IPS-15b (cell line): ENCODE data around the gene GMDS.

Source experiments
- H3K27me3 ChIP-seq: one replicate; pipeline ENCODE4 v1.6.1; 2013; ENCODE audit warnings: low read length; ENCODE audit not compliant: control insufficient read depth, insufficient read depth
- H3K36me3 ChIP-seq: one replicate; pipeline ENCODE4 v1.6.1; 2013; ENCODE audit warnings: low read length; ENCODE audit not compliant: control insufficient read depth, insufficient read depth
- H3K4me1 ChIP-seq: one replicate; pipeline ENCODE4 v1.6.1; 2013; ENCODE audit warnings: mild to moderate bottlenecking, low read length; ENCODE audit not compliant: control insufficient read depth, insufficient read depth
- H3K4me3 ChIP-seq: one replicate; pipeline ENCODE4 v1.5.1; 2013; ENCODE audit warnings: low read depth, low read length
- H3K9ac ChIP-seq: one replicate; pipeline ENCODE4 v1.6.1; 2013; ENCODE audit warnings: low read depth, mild to moderate bottlenecking, low read length
- H3K9me3 ChIP-seq: one replicate; pipeline ENCODE4 v1.6.1; 2013; ENCODE audit warnings: mild to moderate bottlenecking, low read length; ENCODE audit not compliant: control insufficient read depth, insufficient read depth

The GMDS gene

DNA sequence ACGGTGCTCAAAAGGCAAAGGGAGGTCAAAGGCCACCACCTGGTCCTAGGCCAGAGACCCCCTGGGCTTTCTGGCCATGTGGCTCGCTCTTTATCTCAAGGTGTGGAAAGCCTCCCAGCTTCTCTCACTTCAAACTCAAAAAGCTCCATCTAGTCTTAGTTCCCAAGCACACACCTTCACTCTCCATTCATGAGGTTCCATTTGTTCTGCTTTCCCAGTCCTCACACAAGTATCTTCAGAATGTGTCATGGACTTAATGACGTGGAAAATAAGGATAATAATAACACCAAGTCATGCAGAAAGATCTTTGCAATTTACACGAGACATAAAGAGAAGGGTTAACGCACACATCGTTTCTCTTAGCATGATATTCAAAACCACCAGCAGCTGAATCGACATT, 219.3 kb downstream of the GMDS start:
- Histone ChIP-seq H3K4me3 (no peak overlapping the region), H3K9ac (no peak overlapping the region), H3K4me1 (peaks cover 13% of the 10 kb centered on the region), H3K36me3 (no peaks in the 10 kb centered on the region), H3K9me3 (no peaks in the 10 kb centered on the region), H3K27me3 (no peaks in the 10 kb centered on the region)

DNA sequence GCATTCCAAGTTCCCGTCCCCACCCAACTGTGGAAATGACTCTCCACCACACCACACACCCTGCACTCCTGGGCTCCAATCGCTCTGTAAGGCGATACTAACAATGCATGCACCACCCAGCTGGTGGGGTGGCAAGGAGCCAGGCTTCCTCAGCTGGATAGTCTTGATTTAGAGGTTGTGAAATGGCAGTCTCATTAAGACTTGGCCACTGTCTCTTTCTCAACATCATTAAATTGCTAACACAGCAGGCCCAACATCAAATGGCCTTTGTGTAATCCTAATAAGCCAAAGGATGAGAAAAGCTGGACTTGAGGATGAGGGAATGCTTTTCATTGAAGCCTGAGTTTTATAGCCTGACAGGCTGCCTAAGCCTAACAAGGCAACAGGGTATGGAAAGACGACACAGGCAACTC, 223.7 kb downstream of the GMDS start:
- Histone ChIP-seq H3K27me3 (no peaks in the 10 kb centered on the region), H3K9ac (no peak overlapping the region), H3K9me3 (no peaks in the 10 kb centered on the region), H3K36me3 (no peaks in the 10 kb centered on the region), H3K4me1 (peaks cover 3% of the 10 kb centered on the region), H3K4me3 (no peak overlapping the region)

DNA sequence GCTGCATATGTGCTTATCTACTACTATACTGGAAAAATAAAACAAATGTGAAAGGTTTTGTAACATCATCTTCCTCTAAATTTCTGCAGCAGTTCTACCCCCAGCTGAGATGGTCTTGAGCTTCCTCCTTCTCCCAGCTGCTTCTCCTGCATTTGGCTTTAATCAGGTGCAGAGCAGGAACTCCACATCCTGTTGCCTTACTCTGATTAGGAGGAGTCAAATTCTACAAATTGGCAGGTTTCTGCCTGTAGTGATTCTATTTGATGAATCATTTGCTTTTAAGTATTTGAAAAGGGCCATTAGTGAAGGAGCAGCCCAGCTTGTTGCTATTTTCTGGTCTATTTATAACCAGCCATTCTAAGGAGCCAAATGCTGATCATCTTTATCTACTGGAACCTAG, 224.5 kb downstream of the GMDS start:
- no peak overlapping the region for H3K9ac ChIP-seq
- H3K4me1 ChIP-seq, result peaks cover 3% of the 10 kb centered on the region
- no peaks in the 10 kb centered on the region for H3K9me3 ChIP-seq
- no peaks in the 10 kb centered on the region for H3K36me3 ChIP-seq
- H3K4me3 ChIP-seq, result no peak overlapping the region
- no peaks in the 10 kb centered on the region for H3K27me3 ChIP-seq

DNA sequence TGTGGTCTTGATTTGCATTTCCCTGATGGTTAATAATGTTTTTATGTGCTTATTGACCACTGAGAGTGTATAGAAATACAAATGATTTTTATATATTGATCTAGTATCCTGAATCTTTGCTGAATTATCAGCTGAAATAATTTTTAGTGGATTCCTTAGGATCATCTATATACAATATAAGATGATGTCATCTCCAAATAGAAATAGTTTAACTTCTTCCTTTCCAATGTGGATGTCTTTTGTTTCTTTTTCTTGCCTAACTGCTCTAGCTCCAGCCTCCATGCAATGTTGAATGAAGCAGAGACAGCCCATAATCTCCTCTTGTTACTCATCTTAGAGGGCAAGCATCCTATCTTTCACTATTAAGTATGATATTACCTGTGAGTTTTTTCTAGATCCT, 226.4 kb downstream of the GMDS start:
- H3K4me1 ChIP-seq, result peaks cover 3% of the 10 kb centered on the region
- no peaks in the 10 kb centered on the region for H3K27me3 ChIP-seq
- no peak overlapping the region for H3K4me3 ChIP-seq
- H3K9me3 ChIP-seq, result no peaks in the 10 kb centered on the region
- no peaks in the 10 kb centered on the region for H3K36me3 ChIP-seq
- H3K9ac ChIP-seq, result no peak overlapping the region

DNA sequence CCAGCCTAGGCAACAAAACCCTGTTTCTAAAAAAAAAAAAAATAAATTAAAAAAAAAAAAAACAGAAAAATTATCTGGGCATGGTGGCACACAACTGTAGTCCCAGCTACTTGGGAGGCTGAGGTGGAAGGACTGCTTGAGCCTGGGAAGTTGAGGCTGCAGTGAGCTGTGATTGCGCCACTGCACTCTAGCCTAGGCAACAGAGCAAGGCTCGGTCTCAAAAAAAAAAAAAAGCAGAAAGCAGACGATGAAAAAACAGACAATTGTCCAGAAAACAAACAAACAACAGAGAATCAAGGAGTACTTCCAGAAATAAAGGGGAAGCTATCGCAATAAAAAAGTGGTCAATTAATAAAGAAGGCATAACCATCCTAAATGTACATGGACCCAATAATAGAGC, 229.4 kb downstream of the GMDS start:
- no peaks in the 10 kb centered on the region for H3K36me3 ChIP-seq
- H3K4me1 ChIP-seq, result no peaks in the 10 kb centered on the region
- H3K27me3 ChIP-seq, result no peaks in the 10 kb centered on the region
- H3K9me3 ChIP-seq, result no peaks in the 10 kb centered on the region
- H3K4me3 ChIP-seq, result no peak overlapping the region
- H3K9ac ChIP-seq, result no peak overlapping the region

DNA sequence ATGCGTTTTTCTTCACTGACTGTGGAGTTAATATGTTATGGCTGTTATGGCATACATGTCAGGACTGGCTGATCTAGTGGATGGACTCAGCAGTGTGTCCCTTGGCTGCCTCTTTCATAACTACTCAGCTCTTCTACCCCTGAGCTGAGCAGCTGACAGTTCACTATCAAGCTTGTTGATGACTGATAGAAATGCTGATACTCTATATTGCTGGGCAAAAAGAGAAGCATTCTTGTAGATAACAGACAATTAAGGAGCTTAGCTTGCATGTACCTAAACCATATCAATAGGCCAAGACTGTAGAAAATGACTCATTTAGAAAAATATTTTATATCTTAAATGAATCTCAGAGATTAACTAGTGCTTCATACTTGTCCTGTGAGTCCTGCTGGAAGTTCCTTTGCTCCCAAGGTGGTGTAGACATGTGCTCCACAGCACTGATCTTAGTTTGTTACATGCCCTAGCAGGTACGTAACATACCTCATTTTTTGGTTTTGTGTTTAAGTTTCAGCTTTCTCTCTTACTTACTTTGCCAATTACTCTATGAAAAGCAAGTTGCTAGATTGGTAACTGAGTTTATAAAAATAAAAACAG, 236.9 kb downstream of the GMDS start:
- H3K4me3 ChIP-seq, result no peak overlapping the region
- no peaks in the 10 kb centered on the region for H3K9me3 ChIP-seq
- no peaks in the 10 kb centered on the region for H3K4me1 ChIP-seq
- H3K36me3 ChIP-seq, result no peaks in the 10 kb centered on the region
- no peaks in the 10 kb centered on the region for H3K27me3 ChIP-seq
- no peak overlapping the region for H3K9ac ChIP-seq

DNA sequence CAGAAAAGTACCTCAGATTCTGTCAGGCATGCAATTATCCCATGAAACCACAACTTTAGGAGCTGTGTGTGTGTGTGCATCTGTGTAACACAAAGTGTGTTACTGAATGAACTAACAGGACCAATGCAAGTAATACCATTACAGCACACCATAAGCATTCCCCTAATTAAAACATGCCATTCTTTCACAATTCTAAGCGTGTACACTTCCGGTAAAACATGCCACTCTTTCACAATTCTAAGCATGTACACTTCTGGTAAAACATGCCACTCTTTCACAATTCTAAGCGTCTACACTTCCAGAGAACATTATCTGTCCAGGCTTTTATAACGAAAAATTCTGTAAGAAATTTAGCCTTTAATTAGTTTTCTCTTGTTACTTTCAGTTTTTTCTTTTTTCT, 238.2 kb downstream of the GMDS start:
- Histone ChIP-seq H3K27me3 (no peaks in the 10 kb centered on the region), H3K4me3 (no peak overlapping the region)

DNA sequence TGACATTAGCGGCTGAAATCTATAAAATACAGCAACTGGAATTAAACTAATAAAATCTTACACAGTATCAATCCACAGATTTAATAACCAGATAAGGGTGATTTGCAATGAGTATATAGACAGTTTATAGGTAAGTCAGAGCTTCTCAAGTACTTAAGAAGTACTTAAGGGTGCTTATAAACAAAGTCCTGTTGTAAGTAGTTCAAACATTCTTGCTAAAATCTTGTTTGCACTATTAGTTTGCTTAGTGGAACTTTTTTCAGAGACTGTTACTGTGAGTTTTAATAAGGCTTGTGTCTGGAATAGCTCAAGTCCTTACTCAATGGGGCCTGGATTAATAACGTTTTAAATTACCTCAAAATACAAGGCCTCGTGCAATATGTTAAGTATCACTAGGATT, 240.5 kb downstream of the GMDS start:
- no peaks in the 10 kb centered on the region for H3K4me1 ChIP-seq
- no peaks in the 10 kb centered on the region for H3K27me3 ChIP-seq
- no peaks in the 10 kb centered on the region for H3K9me3 ChIP-seq
- H3K9ac ChIP-seq, result no peak overlapping the region
- no peak overlapping the region for H3K4me3 ChIP-seq
- no peaks in the 10 kb centered on the region for H3K36me3 ChIP-seq

More for the DNA sequence above, 238.2 kb downstream of the GMDS start:
- Histone ChIP-seq H3K4me1 (no peaks in the 10 kb centered on the region), H3K9me3 (no peaks in the 10 kb centered on the region), H3K9ac (no peak overlapping the region), H3K36me3 (no peaks in the 10 kb centered on the region)

DNA sequence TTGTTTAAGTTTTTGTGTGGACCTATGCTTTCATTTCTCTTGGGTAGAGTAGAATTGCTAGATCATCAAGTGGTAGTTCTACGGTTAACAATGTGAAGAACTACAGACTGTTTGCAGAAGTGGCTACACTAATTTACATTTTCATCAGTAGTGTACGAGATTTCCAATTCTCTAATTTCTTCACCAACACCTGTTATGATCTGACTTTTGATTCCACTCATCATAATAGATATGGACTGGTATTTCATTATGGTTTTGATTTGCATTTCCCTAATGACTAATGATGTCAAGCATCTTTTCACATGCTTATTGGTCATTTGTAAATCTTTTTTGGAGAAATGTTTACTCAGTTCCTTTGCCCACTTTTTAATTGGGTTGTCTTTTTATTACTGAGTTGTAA, 244.4 kb downstream of the GMDS start:
- Histone ChIP-seq H3K4me3 (no peak overlapping the region), H3K36me3 (no peaks in the 10 kb centered on the region), H3K27me3 (no peaks in the 10 kb centered on the region), H3K4me1 (no peaks in the 10 kb centered on the region), H3K9ac (no peak overlapping the region), H3K9me3 (no peaks in the 10 kb centered on the region)

DNA sequence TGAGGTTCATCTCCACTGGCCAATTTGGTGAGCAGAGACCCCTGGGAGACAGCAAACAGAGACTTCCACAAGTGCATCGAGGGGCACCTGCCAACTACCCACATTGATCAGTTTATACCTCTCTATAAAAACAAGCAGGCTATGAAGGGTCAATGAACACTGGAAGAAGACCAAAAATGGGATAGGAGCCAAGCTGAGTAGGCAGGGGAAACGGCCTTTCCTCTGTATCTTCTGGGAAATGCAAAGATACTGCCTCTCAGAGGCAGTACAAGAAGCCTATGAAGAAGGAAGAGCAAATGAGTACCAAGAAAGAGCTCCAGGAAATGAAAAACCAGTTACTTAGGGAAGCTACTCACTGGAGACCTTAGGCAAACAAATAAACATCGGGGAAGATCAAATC, 247.7 kb downstream of the GMDS start:
- no peaks in the 10 kb centered on the region for H3K27me3 ChIP-seq
- no peaks in the 10 kb centered on the region for H3K4me1 ChIP-seq
- no peak overlapping the region for H3K4me3 ChIP-seq
- no peaks in the 10 kb centered on the region for H3K9me3 ChIP-seq
- no peaks in the 10 kb centered on the region for H3K36me3 ChIP-seq
- no peak overlapping the region for H3K9ac ChIP-seq

DNA sequence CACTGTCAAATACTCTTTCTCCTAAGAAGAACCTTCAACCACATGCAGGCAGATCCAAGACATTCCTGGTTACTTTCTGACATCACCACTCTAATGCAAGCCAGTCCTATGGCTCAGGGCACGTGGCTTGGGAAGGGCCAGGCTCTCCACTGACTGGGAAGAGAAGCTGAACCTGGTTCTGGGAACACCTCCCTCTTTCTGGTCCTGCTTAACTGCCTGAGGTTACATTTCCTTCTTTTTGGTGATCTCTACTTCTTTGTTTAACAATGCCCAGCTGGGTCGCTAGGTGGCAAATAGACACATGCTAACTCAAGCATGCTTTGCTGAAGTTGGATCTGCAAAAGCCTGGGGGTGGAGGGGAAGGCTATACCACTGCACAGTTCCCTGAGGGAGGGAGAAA, 249.8 kb downstream of the GMDS start:
- Histone ChIP-seq H3K9ac (no peak overlapping the region), H3K9me3 (no peaks in the 10 kb centered on the region), H3K36me3 (no peaks in the 10 kb centered on the region), H3K27me3 (no peaks in the 10 kb centered on the region), H3K4me1 (no peaks in the 10 kb centered on the region), H3K4me3 (no peak overlapping the region)

DNA sequence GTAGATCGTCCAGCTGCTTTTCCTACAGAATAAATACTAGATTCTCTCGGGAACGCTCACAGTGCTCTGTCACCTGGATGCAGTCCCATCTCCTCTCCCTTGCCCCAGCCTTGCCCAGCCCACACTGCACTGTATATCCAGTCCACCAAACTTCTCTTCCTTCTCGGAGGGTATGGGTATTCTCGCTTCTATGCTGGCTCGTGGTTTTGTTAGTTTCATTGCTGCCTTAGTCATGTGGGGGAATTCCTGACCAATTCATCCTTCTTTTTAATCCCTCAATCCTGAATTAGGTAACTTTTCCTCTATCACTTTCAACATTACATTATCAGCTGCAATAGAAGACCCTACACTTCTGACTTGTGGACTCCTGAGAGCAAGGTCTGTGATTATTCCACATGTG, 252.4 kb downstream of the GMDS start:
- no peak overlapping the region for H3K4me3 ChIP-seq
- no peak overlapping the region for H3K9ac ChIP-seq
- H3K9me3 ChIP-seq, result no peaks in the 10 kb centered on the region
- H3K27me3 ChIP-seq, result no peaks in the 10 kb centered on the region
- H3K36me3 ChIP-seq, result no peaks in the 10 kb centered on the region
- no peaks in the 10 kb centered on the region for H3K4me1 ChIP-seq
